H9 (cell line): Measurements from ENCODE around the gene INPP5A. TPM values are rescaled to one million over a fixed set of nuclear protein-coding genes. Genes with fewer than 3 reads are reported as not detected.

Experiments
- DNase-seq: peaks from one replicate; pipeline ENCODE4 v3.0.0-alpha.2; 2017
- H2AFZ ChIP-seq: one replicate; pipeline ENCODE4 v1.6.1; 2013; ENCODE audit warnings: mild to moderate bottlenecking, low read length, control low read depth, moderate library complexity
- H2AK5ac ChIP-seq: 2 replicates; pipeline ENCODE4 v1.6.1; 2013; ENCODE audit warnings: low read length, control low read depth, mixed read lengths; ENCODE audit not compliant: insufficient read length
- H2BK120ac ChIP-seq: one replicate; pipeline ENCODE4 v1.6.1; 2013; ENCODE audit warnings: low read depth, mild to moderate bottlenecking, low read length, control low read depth, inconsistent platforms; ENCODE audit not compliant: poor library complexity, severe bottlenecking
- H2BK12ac ChIP-seq: 2 replicates; pipeline ENCODE4 v1.6.1; 2013; ENCODE audit warnings: low read length, control low read depth, mixed read lengths, low read depth; ENCODE audit not compliant: insufficient read length
- H2BK15ac ChIP-seq: 2 replicates; pipeline ENCODE4 v1.6.1; 2013; ENCODE audit warnings: low read depth, low read length, control low read depth
- H2BK20ac ChIP-seq: one replicate; pipeline ENCODE4 v1.6.1; 2013; ENCODE audit warnings: low read depth, mild to moderate bottlenecking, low read length, control low read depth, inconsistent platforms; ENCODE audit not compliant: poor library complexity, severe bottlenecking
- H2BK5ac ChIP-seq: 2 replicates; pipeline ENCODE4 v1.6.1; 2013; ENCODE audit warnings: low read length, control low read depth, mixed read lengths; ENCODE audit not compliant: insufficient read length
- H3K14ac ChIP-seq: 2 replicates; pipeline ENCODE4 v1.6.1; 2013; ENCODE audit warnings: low read length, control low read depth; ENCODE audit not compliant: insufficient read depth
- H3K18ac ChIP-seq: 2 replicates; pipeline ENCODE4 v1.6.1; 2013; ENCODE audit warnings: low read depth, mild to moderate bottlenecking, mixed read lengths, low read length, control low read depth; ENCODE audit not compliant: insufficient read length
- H3K23ac ChIP-seq: 2 replicates; pipeline ENCODE4 v1.6.1; 2013; ENCODE audit warnings: low read length, control low read depth, mixed read lengths, low read depth; ENCODE audit not compliant: insufficient read length
- H3K23me2 ChIP-seq: 2 replicates; pipeline ENCODE4 v1.6.1; 2013; ENCODE audit warnings: low read depth, mild to moderate bottlenecking, mixed read lengths, low read length, control low read depth; ENCODE audit not compliant: insufficient read length, poor library complexity, severe bottlenecking
- H3K27ac ChIP-seq: 2 replicates; pipeline ENCODE4 v1.5.1; 2013; ENCODE audit warnings: low read length, control low read depth, mixed read lengths, low read depth; ENCODE audit not compliant: insufficient read length
- H3K27me3 ChIP-seq: 2 replicates; pipeline ENCODE4 v1.6.1; 2013; ENCODE audit warnings: low read length, control low read depth, inconsistent platforms; ENCODE audit not compliant: insufficient read depth
- H3K4ac ChIP-seq: 2 replicates; pipeline ENCODE4 v1.6.1; 2013; ENCODE audit warnings: low read depth, mild to moderate bottlenecking, control low read depth, inconsistent platforms, low read length, moderate library complexity
- H3K4me1 ChIP-seq: 2 replicates; pipeline ENCODE4 v1.6.1; 2013; ENCODE audit warnings: low read length, control low read depth, inconsistent platforms; ENCODE audit not compliant: insufficient read depth
- H3K4me2 ChIP-seq: 2 replicates; pipeline ENCODE4 v1.6.1; 2013; ENCODE audit warnings: low read length, control low read depth, mixed read lengths; ENCODE audit not compliant: insufficient read length, insufficient read depth
- H3K56ac ChIP-seq: 2 replicates; pipeline ENCODE4 v1.6.1; 2013; ENCODE audit warnings: low read depth, mild to moderate bottlenecking, mixed read lengths, low read length, control low read depth; ENCODE audit not compliant: insufficient read length
- H3K79me1 ChIP-seq: 2 replicates; pipeline ENCODE4 v1.6.1; 2013; ENCODE audit warnings: low read depth, mild to moderate bottlenecking, moderate library complexity, low read length, control low read depth, inconsistent platforms; ENCODE audit not compliant: insufficient read depth, poor library complexity, severe bottlenecking
- H3K79me2 ChIP-seq: 2 replicates; pipeline ENCODE4 v1.6.1; 2013; ENCODE audit warnings: low read length, control low read depth, inconsistent platforms; ENCODE audit not compliant: insufficient read depth
- H3K9ac ChIP-seq: 2 replicates; pipeline ENCODE4 v1.6.1; 2013; ENCODE audit warnings: low read length, control low read depth, mixed read lengths; ENCODE audit not compliant: insufficient read length; ENCODE audit errors: extremely low read depth
- H3K9me3 ChIP-seq: one replicate; pipeline ENCODE4 v1.6.1; 2013; ENCODE audit warnings: low read depth, low read length, inconsistent platforms; ENCODE audit not compliant: control insufficient read depth
- H3T11ph ChIP-seq: one replicate; pipeline ENCODE4 v1.6.1; 2013; ENCODE audit warnings: mild to moderate bottlenecking, low read length, control low read depth, inconsistent platforms
- H4K20me1 ChIP-seq: one replicate; pipeline ENCODE4 v1.6.1; 2013; ENCODE audit not compliant: control insufficient read depth, insufficient read length, insufficient read depth
- H4K5ac ChIP-seq: 2 replicates; pipeline ENCODE4 v1.6.1; 2013; ENCODE audit warnings: low read depth, mild to moderate bottlenecking, mixed read lengths, low read length, control low read depth; ENCODE audit not compliant: insufficient read length
- H4K8ac ChIP-seq: replicated peaks from 2 replicates; pipeline ENCODE4 v1.6.1; 2013; ENCODE audit warnings: low read length, control low read depth, mixed read lengths, low read depth; ENCODE audit not compliant: insufficient read length
- H4K91ac ChIP-seq: 2 replicates; pipeline ENCODE4 v1.6.1; 2013; ENCODE audit warnings: low read depth, mild to moderate bottlenecking, moderate library complexity, mixed read lengths, low read length, control low read depth; ENCODE audit not compliant: insufficient read length
- H3K27ac Mint-ChIP-seq, 3 experiments: 2 replicates in 2 of 3; 3 replicates in 1 of 3; pipeline ENCODE4 v1.8.0; 2020 to 2021; ENCODE audit warnings: mixed read lengths in 3 of 3, mild to moderate bottlenecking in 1 of 3, moderate library complexity in 1 of 3
- H3K27me3 Mint-ChIP-seq: 2 replicates; pipeline ENCODE4 v1.8.0; 2021; ENCODE audit warnings: low read depth, mild to moderate bottlenecking, moderate library complexity, mixed read lengths
- H3K36me3 Mint-ChIP-seq, 3 experiments: 2 replicates in 2 of 3; 3 replicates in 1 of 3; pipeline ENCODE4 v1.8.0; 2020 to 2021; ENCODE audit warnings: low read depth in 3 of 3, mixed read lengths in 3 of 3; ENCODE audit not compliant: insufficient read depth in 1 of 3
- H3K4me1 Mint-ChIP-seq, 2 experiments: 2 replicates each; pipeline ENCODE4 v1.8.0; 2020; ENCODE audit warnings: mixed read lengths in 2 of 2
- H3K4me3 Mint-ChIP-seq, 2 experiments: 2 replicates in 1 of 2; 3 replicates in 1 of 2; pipeline ENCODE4 v1.8.0; 2020 to 2021; ENCODE audit warnings: mild to moderate bottlenecking in 2 of 2, mixed read lengths in 2 of 2, moderate library complexity in 1 of 2
- H3K9me3 Mint-ChIP-seq, 2 experiments: 2 replicates in 1 of 2; 3 replicates in 1 of 2; pipeline ENCODE4 v1.8.0; 2020; ENCODE audit warnings: mild to moderate bottlenecking in 2 of 2, mixed read lengths in 2 of 2, moderate library complexity in 1 of 2
- WGBS: extraction: QIAGEN DNeasy Blood & Tissue Kit; methylation state at CpG from one replicate; pipeline ENCODE4 v1.1.7; 2013; ENCODE audit warnings: missing lambda C conversion rate, low lambda C conversion rate, mixed read lengths; ENCODE audit not compliant: insufficient read length; ENCODE audit errors: extremely low coverage; 5-methylcytosine and 5-hydroxymethylcytosine counted together
- total RNA-seq: library from RNA; stranded (reverse); gene quantifications from 2 replicates; pipeline ENCODE4 v1.2.1, GENCODE V29; 2021
- TF ChIP-seq, protein P1 (sequence below): fragments of 200-600 bp; sonication (generic); conservative IDR thresholded peaks from 3 replicates; pipeline ENCODE4 v1.8.0; 2021; ENCODE audit warnings: antibody characterized with exemption, mild to moderate bottlenecking

INPP5A gene
- total RNA-seq, 1 experiment from 2014 or later: 17.7 TPM

DNA sequence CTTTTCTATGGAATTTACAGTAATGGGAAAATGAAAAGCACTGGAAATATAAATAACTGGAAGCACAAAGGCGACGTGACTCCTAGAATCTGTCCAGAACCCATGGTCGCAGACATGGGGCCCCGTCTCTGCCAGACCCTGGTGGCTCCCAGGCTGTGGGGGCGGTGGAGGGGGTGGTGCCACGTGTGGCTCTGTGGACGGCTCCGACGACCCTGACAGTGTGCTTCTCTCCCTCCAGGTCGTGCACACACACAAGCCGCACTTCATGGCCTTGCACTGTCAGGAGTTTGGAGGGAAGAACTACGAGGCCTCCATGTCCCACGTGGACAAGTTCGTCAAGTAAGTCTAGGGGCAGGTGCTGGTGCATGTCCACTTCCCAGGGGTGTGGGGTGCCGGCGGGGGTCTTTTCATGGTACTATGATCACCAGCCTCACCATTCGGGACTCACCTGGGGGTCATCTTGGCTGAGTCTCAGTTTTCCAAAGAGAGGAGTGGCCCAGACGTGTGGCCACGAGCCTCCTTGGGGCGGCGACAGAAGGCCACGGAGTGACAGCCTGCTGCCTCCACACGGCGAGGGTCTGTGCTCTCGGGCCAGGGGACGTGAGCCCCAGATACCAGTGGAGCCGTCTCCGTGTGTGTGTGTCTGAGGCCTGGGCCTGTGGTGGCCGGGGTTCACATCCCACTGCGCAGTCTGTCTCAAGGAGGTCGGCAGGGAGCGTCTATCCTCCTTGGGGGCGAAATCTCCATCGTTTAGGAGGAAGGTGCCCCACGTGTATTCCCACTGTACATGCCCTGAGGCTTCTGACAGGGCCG lies 108.2 kb downstream of the INPP5A start:
- H2AFZ ChIP-seq: no peak overlapping the region
- DNase-seq: no peak
- no peak overlapping the region for H2BK12ac ChIP-seq
- H3K79me2 ChIP-seq: no peaks in the 10 kb centered on the region
- no peak overlapping the region for H2BK5ac ChIP-seq
- no peaks in the 10 kb centered on the region for H3K9me3 ChIP-seq
- no peak overlapping the region for H3K4me2 ChIP-seq
- H3K4me1 ChIP-seq: no peaks in the 10 kb centered on the region
- Mint-ChIP-seq H3K4me1 (peaks cover 3 to 17% of the 10 kb centered on the region in 2 experiments; a peak in 2 of 4 replicates), H3K4me3 (no peak overlapping the region), H3K27me3 (no peaks in the 10 kb centered on the region), H3K36me3 (no peaks in the 10 kb centered on the region; a peak in 1 of 7 replicates), H3K27ac (peak overlapping the region in 1 of 3 experiments; percentile 30; a peak in 1 of 7 replicates), H3K9me3 (no peaks in the 10 kb centered on the region)
- no peak overlapping the region for H4K91ac ChIP-seq
- no peak overlapping the region for H3K18ac ChIP-seq
- no peak overlapping the region for H3K27ac ChIP-seq
- H4K8ac ChIP-seq: no peak overlapping the region
- no peak overlapping the region for H3K56ac ChIP-seq
- no peak overlapping the region for H2BK20ac ChIP-seq
- no peaks in the 10 kb centered on the region for H3K27me3 ChIP-seq
- H3K14ac ChIP-seq: no peak overlapping the region
- H2AK5ac ChIP-seq: no peak overlapping the region
- H3K9ac ChIP-seq: no peak overlapping the region
- H4K20me1 ChIP-seq: no peaks in the 10 kb centered on the region
- H2BK15ac ChIP-seq: no peak overlapping the region
- H3K23me2 ChIP-seq: no peaks in the 10 kb centered on the region
- TF ChIP-seq, protein P1, sequence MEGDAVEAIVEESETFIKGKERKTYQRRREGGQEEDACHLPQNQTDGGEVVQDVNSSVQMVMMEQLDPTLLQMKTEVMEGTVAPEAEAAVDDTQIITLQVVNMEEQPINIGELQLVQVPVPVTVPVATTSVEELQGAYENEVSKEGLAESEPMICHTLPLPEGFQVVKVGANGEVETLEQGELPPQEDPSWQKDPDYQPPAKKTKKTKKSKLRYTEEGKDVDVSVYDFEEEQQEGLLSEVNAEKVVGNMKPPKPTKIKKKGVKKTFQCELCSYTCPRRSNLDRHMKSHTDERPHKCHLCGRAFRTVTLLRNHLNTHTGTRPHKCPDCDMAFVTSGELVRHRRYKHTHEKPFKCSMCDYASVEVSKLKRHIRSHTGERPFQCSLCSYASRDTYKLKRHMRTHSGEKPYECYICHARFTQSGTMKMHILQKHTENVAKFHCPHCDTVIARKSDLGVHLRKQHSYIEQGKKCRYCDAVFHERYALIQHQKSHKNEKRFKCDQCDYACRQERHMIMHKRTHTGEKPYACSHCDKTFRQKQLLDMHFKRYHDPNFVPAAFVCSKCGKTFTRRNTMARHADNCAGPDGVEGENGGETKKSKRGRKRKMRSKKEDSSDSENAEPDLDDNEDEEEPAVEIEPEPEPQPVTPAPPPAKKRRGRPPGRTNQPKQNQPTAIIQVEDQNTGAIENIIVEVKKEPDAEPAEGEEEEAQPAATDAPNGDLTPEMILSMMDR: no peak
- no peak overlapping the region for H3T11ph ChIP-seq
- H2BK120ac ChIP-seq: no peak overlapping the region
- H3K23ac ChIP-seq: no peak overlapping the region
- no CpG with 5 or more reads among the region's 36 CpGs for WGBS
- H4K5ac ChIP-seq: no peak overlapping the region
- no peaks in the 10 kb centered on the region for H3K79me1 ChIP-seq
- H3K4ac ChIP-seq: no peak overlapping the region
